Coronary artery (tissue), 2 donors: ENCODE data around the gene CDH20.
"Not testable (repeated sequence)": the region's sequence is repeated elsewhere in the genome, so short reads cannot be mapped to it uniquely, and the experiment has no call there.

Experiments used
- DNase-seq: peaks from one replicate; pipeline ENCODE4 v3.0.0-alpha.2; 2017; ENCODE audit warnings: low spot score
- H3K27ac ChIP-seq, 2 donors: fragments of 200-600 bp; sonication (generic); one replicate each; pipeline ENCODE4 v1.5.1; 2016 to 2019
- H3K4me3 ChIP-seq: fragments of 200-600 bp; sonication (generic); 2 replicates; pipeline ENCODE4 v1.5.1; 2016; ENCODE audit warnings: mild to moderate bottlenecking, moderate library complexity
- CTCF ChIP-seq: fragments of 200-600 bp; sonication (generic); IDR thresholded peaks from one replicate; pipeline ENCODE4 v1.5.1; 2019; ENCODE audit warnings: antibody characterized with exemption

The CDH20 gene

GRCh38 chr18:61364953-61365352 is 31.7 kb downstream of the CDH20 start:
- no peak for DNase-seq
- H3K27ac ChIP-seq = no peak overlapping the region
- H3K4me3 ChIP-seq = no peak overlapping the region
- no peak for TF ChIP-seq CTCF

GRCh38 chr18:61368001-61368400 is 34.8 kb downstream of the CDH20 start:
- DNase-seq = no peak
- H3K4me3 ChIP-seq = no peak overlapping the region
- H3K27ac ChIP-seq = no peak overlapping the region
- TF ChIP-seq CTCF = no peak

- not testable (repeated sequence) for H3K27ac ChIP-seq, DNase-seq, H3K4me3 ChIP-seq
Observed at GRCh38 chr18:61369671-61370070, 36.4 kb downstream of the CDH20 start.

GRCh38 chr18:61371111-61371510 is 37.9 kb downstream of the CDH20 start:
- no peak overlapping the region for H3K27ac ChIP-seq
- H3K4me3 ChIP-seq = no peak overlapping the region
- no peak for TF ChIP-seq CTCF
- DNase-seq = no peak

GRCh38 chr18:61379827-61380226 is 46.6 kb downstream of the CDH20 start:
- DNase-seq = no peak
- H3K27ac ChIP-seq = no peak overlapping the region
- no peak for TF ChIP-seq CTCF
- no peak overlapping the region for H3K4me3 ChIP-seq

- TF ChIP-seq CTCF = no peak
- Histone ChIP-seq H3K27ac (no peak overlapping the region), H3K4me3 (no peak overlapping the region)
- DNase-seq = no peak
Observed at GRCh38 chr18:61388010-61388409, 54.8 kb downstream of the CDH20 start.

GRCh38 chr18:61394983-61395382 is 61.8 kb downstream of the CDH20 start:
- no peak for TF ChIP-seq CTCF

GRCh38 chr18:61397222-61397621 is 64.0 kb downstream of the CDH20 start:
- Histone ChIP-seq H3K4me3 (no peak overlapping the region), H3K27ac (no peak overlapping the region)
- no peak for DNase-seq
- no peak for TF ChIP-seq CTCF

More at GRCh38 chr18:61394983-61395382, 61.8 kb downstream of the CDH20 start:
- Histone ChIP-seq H3K27ac (no peak overlapping the region), H3K4me3 (no peak overlapping the region)
- no peak for DNase-seq
